HG02610 (cell line): ENCODE measurements around the gene PEPD.

Experiments
- ATAC-seq: cut with Tn5 transposase; IDR thresholded peaks from one replicate; pipeline ENCODE4 v1.9.1; 2021; ENCODE audit warnings: mild to moderate bottlenecking, moderate library complexity; ENCODE audit not compliant: unreplicated experiment

The PEPD gene

DNA sequence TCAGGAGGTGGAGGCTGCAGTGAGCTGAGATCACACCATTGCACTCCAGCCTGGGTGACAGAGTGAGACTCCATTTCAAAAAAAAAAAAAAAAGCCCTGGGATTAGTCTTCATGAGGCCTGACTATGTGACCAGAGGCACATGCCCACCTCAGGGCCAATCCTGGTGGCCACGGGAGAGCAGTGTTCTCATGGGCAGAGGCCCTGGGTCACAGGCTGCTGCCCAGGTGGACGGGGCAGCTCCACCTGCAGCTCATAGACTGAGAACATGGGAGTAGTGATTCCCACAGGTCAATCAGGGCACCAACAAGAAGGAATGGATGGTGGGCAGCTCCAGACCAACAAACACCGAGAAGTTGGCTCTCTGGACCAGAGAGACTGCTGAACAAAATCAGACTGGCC is 26.1 kb upstream of the PEPD start:
- no peak for ATAC-seq

DNA sequence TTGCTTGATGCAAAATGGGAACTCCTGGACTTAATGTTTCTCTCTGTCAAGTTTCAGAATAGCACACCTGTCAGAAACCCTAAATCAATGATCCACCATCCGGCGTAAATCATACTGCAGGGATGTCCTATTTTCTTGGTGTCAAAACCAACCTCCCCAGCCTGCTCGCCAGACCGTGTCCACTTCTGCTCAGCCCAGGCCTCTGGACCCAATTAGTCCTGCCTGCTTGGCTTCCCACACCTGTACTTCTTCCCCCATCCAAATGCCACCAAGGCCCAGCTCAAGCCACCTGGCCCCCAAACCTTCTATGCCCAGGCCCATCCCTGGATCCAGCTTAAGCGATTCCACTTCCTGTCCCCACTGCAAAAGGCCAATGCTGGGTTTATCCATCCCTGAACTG is 25.1 kb upstream of the PEPD start:
- ATAC-seq = no peak

DNA sequence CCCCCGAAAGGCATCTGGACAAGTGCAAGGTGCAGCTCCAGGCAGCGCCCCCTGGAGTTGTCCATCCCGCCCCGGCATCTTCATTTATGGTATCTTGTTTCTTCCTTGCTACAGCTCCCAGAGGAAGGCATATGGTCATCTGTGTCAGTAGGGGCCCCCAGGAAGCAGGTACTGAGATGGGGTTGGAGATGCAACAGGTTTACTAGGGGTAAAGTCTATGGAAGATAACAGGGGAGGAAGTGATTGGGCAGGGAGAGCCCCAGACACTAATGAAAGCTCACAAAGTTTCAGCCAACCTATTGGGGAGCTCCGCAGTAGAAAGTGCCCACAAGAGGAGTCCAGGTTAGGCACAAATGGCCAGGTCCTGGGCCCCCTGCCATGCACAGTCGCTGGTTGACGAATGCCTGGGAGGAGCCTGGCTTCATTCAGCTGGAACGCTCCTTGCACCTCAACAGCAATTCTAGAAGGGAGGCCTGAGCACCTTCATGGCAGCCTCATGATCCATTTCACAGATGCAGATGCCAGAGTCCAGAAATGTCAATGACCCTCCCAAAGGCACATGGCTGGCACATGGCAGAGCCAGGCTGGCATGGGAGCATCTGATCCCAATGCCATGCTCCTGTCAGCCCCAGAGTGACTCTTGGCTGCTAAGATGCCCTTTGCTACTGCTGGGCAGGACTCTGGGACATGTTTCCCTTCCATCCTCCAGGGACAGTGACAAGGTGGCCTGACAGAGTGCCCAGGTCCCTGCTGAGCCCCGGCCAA is 23.8 kb upstream of the PEPD start:
- ATAC-seq = no peak

DNA sequence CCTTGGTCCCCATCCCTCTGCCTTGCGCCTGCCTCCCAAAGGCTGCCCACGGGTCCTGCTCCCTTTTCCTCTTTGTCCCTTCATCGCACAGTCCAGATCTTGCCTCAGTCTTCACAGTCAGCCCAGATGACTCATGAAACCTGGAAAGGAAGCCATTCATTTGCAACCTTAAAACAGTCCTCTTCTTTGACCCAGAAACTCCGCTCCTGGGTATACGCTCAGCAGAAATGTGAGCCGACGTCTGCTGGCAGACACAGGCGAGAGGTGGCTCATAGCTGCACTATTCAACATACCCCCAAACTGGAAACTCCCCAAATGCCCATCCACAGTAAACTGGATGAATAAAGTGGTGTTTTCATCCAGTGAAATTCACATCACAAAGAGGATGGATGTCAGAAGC is 13.6 kb upstream of the PEPD start:
- ATAC-seq = no peak

DNA sequence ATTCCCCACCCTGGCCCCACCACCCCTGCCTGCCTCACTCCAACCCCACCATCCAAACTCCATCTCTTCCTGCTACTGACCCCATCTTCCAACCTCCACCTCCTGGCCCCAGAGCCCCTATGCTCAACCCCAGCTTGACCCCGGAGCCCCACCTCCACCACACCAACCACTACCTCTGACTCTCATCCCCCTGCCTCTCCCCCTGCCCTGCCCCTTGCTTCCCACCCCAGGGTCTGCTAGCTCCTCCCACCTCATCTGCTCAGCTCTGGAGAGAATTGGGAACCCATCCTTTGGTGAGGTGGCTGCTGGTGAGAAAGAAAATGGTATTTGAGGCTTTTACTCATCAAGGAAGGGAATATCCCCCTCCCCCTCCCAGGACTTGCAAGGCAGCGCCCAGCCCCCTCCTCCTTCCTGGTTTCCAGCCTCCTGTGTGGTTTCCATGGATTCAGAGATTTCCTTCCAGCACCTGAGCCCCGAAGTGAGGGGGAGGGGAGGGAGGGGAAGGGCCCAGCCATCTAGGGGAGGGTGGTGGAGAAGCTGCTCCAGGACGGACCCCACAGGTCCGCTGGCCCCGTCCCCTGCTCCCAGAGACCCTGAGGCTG is 11.4 kb upstream of the PEPD start:
- ATAC-seq = no peak

DNA sequence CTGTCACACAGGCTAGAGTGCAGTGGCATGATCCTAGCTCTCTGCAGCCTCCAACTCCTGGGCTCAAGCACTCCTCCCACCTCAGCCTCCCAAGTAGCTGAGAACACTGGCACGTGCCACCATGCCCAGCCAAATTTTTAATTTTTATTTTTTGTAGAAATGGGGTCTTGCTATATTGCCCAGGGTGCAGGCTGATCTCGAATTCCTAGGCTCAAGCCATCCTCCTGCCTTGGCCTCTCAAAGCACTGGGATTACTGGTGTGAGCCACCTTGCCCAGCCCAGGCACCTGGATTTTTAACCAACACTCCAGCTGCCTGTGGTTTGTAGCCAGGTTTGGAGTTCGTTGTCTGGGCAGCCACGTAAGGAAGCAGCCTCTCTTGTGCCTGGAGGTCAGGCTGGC is 9.3 kb upstream of the PEPD start:
- ATAC-seq = no peak

DNA sequence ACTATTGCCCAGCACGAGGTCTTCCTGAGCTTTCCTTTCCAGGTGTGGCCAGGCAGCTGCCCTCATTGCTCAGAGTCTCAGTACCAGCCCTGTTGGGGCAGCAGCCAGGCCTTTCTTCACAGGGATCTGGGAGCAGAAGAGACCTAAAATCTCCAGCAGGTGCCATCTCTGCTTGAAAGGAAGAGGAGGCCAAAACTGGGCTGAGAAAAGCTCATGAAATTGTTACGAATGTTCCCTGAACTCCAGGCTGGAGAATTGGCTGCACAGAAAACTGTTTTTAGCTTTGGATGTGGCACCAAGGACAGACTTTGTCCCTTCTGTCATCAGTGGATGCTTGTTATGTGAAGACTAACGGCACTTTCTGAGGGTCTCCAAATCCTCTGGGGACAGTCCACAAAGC is 8.7 kb upstream of the PEPD start:
- no peak for ATAC-seq

DNA sequence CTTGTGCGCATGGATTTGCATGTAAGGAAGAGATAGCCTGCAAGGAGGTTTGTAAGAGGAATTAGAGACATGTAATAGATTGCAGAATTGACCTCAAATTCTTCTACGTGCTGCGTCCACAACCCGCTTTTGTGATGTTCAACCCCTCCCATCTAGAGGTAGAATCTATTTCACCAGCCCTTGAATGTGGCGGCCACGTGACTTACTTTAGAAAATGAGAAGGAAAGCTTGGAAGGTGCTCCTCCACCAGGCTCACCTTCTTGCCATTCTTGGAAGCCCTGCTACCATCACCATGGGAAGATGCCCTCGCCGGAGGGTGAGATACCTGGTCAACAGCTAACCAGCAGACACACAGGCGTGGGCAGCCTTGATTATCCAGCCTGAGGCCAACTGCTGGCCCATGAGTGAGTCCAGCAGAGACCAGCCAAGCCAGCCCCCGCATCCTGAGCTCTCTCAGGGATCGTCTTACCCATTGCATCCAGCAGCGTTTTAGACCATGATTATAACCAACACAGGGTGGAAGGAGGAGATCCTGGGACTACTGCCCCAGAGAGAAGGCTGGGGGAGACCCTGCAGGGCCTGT is 7.6 kb upstream of the PEPD start:
- no peak for ATAC-seq

DNA sequence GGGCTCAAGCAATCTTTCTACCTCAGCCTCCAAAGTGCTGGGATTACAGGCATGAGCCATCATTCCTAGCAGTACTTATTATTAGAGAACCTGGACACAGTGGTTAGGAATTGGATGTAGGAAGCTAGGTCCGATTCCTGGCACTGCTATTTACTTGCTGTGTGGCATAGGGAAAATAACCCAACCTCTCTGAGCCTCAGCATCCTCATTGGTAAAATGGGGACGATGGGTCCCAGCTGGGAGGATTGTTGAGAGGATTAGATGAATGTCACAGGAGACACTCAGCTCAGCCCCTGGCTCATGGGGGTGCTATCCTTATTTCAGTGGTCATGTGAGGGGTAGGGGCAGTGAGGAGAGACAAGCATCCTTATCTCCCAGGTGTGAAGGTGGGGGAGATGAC is 6.8 kb upstream of the PEPD start:
- no peak for ATAC-seq

DNA sequence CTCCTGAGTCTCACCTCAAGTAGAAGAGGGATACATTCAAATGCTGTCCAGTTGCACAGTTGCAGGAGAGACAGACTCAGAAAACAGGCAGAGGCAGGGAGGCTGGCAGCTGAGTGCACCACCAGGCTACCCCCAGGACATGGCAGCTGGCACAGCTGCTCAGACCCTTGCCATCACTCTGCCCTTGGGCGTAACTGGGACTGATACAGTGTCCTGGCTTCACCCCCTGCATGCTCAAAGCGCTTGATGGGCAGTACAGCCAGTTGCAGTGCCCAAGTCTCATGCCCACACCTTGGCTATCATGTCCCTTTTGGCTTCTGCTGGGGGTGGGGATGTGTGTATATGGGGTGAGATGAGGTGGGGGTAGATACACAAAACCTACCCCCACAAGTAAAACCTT is 5.5 kb upstream of the PEPD start:
- ATAC-seq = no peak

DNA sequence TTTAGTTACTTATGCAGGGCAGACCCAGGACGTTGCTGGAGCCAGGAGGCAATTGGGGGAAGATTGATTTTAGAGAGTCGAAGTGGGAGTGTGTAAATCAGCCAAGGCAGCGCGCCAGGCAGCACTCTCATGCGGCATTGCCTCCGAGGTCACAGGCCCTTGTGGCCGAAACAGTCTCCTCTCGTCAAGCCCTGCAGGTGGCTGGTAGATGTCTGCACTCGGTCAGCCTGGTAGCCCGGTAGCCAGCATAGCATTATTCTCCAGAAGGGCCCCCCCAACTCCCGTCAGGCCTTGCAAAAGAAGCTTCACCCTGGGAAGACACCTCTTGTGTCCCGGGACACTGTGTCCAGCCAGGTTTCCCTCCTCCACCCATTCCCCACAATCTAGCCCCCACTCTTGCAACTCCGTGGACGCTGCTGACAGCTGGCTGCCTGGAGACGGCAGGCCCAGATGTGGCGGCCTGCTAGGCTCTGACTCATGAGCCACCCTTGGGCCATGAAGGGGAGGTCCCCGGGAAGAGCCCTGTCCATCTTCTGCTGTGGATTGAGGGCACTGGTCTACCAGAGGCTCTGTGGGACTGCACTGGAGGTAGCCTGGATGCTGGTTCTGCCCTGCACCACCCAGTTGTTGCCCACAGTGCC is 2.6 kb upstream of the PEPD start:
- ATAC-seq = no peak

DNA sequence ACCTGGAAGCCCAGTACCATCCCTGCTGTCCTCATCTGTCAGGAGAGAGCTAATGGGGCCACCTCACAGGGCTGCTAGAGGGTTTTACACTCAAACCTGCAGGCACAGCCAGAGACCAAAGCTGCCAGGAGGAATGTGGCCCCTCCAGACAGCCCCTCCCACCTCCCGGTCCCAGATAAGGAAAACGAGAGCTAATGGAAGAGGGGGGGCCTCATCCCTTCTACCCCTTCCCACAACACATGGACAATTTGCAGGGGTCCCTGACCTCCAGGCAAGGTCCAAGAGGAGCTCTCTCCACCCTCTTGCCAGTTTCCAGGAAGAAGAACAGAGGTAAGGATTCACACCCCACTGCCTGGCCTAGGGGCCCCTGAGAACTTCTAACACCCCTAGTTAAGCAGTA is 1.6 kb upstream of the PEPD start:
- no peak for ATAC-seq

DNA sequence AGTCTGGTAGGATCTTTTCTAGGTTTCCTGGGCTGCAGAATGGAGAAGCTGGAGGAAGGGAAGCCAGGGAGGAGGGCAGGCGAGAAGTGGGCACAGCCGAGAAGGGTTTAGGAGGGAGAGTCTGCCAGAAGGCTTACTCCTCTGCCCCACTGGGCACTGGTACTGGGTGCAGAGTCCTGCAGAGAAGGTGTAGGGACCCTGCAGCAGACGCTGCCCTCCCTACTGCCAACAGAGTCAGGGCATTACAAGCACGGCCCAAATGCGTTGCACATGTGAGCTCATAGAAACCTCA is 726 bp upstream of the PEPD start:
- ATAC-seq = no peak

DNA sequence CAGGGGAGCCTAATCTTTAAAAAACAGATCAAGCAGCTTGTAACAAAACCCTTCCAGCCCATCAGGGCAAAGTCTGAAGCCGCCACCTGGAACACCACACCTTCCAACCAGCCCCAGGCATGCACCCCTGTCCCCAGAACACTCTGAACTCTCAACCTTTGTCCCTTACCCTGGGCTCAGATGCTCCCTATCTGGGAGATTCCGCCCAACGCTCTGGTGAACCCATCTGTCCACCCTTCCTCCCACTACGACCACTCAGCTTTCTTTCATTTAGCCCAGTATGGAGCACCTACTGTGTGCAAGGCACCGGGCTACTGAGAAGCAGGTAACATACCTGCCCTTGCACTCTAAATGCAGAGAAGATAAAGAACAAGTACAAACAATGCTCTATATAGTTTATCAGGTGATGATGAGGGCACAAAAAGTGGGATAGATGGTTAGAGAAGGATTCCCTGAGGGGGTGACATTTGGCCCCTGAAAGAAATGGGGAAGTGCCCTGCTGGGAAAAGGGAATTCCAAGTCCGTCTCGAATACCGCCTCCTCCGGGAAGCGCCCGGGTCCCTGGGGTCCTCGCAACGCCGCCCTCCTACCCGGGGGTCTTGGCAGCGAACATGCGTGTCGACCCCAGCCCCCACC is 629 bp downstream of the PEPD start:
- no peak for ATAC-seq

DNA sequence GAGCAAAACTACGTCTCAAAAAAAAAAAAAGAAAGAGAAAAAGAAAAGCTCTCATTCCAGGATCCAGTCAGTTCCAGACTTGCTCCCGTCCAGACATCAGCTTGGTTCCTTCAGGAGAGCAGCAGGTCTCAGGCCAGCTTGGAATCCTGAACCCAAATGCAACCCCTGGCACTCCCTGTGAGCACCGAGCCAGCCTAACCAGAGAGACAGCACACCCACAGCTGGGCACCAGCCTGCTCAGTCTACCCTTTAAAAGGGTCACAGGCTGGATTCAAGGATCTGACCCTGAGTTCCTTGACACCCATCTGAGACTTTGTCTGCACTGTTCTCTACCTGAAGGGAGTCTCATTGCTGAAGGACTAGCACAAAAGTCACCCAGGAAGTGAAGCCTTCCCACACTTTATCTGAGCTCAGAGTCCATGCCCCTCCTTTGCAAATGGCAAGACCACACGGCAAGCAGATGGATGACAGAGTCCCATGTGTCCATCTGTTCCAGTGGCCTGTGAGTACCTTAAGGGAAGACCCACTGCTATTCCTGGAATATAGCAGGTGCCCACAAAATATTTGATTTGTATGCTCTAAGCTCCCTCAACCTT is 1.4 kb downstream of the PEPD start:
- no peak for ATAC-seq

DNA sequence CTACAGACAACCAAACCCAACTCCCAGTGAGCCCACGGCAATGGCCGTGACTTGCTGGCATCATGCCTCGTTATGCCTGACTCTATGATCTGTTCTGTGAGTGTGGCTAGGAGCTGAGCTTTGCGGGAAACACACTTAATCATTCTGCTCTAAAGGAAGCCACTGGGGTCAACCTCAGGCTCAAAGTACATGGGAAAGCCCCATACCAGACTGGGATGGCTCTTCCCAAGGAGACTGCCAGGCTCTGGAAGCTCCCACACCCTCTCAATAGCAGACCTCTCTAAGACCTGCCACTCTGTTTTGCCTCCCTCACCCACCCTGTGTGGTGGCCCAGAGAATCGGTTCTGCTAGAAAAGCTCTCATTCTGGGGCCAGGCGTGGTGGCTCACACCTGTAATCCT is 2.2 kb downstream of the PEPD start:
- no peak for ATAC-seq

DNA sequence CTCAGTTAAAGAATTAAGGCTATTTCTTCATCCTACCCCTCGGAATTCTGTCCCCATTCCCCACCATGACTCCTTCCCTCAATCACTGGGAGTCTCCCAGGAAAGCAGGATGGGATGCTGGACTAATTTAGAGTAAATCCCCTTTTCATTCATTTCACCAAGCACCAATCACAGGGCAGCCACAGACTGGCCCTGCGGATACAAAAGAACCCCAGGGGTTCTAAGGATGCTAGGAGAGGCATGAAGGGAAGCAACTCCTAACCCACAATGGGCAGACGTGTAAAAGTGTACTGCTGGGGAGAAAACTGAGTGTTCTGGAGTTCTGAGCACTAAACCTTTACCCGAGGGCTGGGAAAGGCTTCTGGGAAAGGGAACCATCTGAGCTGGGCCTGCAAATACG is 3.0 kb downstream of the PEPD start:
- ATAC-seq = no peak

DNA sequence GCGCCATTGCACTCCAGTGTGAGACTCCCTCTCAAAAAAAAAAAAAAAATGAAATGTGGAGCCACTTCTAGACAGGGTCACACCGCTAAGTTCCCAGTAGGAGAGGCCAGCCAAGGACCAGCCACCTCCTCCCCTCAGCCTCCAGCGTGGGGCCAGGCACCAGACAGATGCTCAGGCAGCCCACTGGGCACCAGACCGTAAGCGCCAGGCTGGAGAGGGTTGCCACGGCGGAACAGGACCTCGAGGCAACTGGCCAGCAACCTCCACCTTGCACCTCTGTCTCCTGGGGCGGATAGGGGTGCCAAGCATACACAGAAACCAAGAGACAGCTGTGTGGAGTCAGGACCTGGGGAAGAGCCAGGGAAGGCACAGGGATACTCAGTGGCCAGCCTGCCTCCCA is 3.7 kb downstream of the PEPD start:
- ATAC-seq = no peak

DNA sequence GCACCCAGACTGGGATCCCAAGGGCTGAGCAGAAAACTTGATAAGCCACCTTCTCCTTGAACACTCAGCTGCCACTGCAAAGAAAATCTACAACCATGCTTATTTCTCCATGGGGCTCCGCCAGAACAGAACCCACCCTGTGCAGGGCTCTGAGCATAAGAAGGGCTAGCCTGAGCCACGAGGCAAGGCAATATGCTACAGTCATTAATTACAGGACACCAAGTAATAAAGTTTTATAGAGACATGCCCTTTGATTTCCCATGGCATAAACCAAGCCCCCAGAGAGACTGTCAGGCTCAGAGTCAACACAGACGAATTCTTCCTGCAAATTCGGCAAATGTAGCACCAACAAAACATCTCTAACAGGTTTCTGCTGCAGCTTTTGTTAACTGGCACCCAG is 5.7 kb downstream of the PEPD start:
- no peak for ATAC-seq

DNA sequence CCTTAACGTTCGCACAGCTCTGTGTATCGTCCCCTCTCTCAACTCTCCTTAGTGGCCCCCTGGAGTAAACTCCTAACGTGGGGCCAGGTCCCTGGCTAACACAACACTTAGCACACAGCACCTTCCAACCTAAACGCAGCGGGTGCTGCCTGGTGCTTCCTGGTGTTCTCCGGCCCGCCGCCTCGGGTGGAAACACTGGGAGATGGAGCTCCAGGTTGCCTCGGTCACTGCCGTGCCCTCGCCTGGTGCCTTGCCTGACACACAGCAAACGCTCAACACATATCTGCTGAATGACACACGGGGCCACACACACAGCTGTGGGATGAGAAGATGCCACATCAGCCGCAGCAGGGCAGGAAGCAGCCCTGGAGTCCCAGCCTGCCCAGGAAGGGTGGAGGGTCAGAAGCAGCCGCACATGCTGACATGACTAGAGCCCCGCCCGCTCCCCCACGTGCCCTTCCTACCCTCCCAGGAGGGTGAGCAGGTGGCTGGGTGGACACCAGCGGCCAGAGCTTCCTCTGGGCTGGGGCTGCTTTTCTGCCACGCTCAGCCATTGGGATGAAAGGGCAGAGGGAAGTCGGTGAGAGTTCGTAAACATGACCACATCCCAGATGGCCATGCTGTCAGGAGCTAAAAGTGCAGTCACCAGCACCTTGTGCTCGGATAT is 6.6 kb downstream of the PEPD start:
- no peak for ATAC-seq

DNA sequence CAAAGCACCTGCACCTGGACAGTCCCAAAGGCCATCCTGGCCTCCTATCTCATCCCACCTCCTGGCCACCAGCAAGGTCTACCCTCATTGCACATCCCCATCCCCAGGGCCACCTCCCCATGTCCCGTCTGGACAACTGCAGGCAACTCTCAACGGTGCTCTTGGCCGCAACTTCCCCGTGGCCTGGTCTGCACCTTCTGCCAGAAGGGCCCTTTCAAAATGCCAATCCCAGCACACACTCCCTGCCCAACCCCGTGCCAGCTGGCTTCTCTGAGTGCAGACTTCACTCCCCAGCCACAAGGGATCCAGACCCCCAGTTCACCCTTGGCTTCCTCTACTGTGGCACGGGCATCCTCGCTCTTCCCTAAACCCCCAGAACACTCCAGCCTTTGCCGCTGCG is 8.2 kb downstream of the PEPD start:
- ATAC-seq = no peak
